HG02938 (cell line): ENCODE data around the gene CHST8.

Experiments
- ATAC-seq: cut with Tn5 transposase; IDR thresholded peaks from one replicate; pipeline ENCODE4 v1.9.1; 2021; ENCODE audit warnings: mild to moderate bottlenecking, moderate library complexity; ENCODE audit not compliant: unreplicated experiment

Gene CHST8

GRCh38 chr19:33780746-33781145 lies 159.0 kb downstream of the CHST8 start:
- ATAC-seq = no peak

DNA sequence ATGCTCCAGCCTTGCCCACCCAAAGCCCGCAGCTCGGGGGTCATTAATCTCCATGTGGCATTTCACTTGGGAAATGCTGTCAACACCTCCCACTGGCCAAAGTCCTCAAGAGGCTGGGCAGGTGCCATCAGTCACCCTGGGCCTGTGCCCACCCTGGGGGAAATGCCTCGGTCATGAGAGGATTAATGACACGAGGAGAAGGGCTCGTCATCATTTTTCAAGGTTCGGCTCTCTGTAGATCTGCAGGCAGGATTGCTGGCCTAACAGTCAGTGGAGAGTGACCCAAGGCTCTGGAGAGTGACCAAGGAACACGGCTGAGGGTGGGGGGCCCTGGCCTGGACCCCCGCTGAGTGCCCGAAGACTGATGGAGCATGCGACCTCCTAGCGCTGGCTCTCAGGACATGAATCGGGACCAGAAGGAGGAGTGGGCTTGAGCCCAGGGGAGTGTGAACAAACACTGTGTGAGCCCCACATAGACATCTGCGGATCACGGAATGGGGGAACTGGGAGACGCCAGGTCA lies 159.7 kb downstream of the CHST8 start:
- ATAC-seq = no peak

DNA sequence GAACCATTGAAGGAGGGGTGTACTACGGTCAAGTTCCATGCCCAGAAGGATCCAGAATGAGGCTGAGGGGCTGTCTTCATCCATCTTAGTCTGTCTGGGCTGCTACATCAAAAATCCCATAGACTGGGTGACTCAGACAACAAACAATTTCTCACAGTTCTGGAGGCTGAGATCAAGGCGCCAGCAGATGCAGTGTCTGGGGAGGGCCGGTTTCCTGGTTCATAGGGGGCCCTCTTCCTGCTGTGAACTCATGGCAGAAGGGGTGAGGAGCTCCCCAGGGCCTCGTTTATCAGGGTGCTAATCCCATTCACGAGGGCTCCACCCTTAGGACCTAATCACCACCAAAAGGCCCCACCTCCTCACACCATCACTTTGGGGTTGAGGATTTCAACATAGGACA lies 160.2 kb downstream of the CHST8 start:
- no peak for ATAC-seq

DNA sequence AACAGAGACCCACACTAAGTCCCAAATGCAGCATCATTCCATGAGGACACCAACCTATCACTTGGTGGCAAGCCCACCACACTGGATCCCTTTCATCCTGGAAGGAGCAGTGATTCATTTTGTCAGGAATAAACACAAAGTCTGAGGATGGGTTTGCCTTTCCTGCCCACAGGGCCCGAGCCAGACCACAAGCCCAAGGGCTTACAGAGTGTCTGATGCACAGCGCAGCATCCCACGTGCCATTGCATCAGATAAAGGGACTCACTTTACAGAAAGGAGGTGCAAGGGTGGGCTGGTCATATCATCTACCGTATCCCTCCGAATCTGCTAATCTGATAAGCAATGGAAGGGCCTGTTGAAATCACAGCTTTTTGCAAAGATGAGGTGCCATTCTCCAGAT lies 162.7 kb downstream of the CHST8 start:
- ATAC-seq = no peak

- no peak for ATAC-seq
Observed at GRCh38 chr19:33785795-33786194, 164.0 kb downstream of the CHST8 start.

DNA sequence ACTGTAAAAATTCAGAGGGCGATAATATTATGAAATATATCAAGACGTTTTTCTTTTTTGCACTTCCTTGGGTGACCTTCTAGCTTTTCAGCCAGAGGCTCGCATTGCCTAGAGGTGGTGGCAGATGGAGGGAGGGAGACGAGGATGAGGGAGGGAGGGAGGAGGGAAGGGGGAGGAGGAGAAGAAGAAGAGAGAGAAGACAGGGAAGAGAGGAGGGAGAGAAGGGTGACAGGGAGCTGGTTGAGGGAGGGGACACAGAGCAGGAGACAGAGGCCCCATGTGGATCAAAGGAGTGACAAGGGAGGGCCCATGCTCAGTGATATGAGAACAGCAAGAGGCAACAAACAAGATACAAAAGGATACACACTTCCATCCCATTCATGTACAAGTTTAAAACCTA lies 166.9 kb downstream of the CHST8 start:
- no peak for ATAC-seq

- ATAC-seq = no peak
Observed at GRCh38 chr19:33789344-33789743, 167.6 kb downstream of the CHST8 start.

DNA sequence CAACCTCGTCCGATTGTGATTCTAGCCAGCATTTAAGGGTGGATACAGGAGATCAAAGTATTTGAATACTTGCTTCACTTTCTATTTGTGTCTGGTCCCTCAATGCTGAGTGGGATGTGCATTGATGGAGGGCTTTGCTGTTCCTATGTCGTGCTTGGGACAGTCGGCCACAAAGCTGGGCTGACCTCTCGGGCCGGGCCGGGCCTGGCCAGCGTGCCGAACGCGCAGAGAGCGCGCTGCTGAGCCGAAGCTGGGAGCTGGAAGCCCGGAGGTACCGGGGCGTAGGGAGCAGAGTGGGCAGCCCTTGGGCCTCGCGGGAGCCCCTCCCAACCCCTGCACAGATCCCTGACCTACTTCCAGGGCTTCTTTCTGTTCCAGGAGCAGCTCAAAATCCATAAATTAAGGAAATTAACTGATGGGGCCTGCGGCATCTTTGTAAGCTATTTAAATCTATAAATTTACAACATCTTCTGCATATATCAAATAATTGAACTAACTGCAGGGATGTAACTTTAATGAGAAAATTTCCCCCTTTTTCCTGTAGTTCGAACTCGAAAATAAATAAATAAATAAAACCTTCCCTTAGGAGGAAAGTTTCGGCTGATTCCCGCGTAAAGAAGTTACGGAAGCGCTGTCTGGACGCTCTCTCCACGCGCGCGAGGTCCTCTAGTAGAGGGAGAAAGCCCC lies 173.1 kb downstream of the CHST8 start:
- no peak for ATAC-seq

DNA sequence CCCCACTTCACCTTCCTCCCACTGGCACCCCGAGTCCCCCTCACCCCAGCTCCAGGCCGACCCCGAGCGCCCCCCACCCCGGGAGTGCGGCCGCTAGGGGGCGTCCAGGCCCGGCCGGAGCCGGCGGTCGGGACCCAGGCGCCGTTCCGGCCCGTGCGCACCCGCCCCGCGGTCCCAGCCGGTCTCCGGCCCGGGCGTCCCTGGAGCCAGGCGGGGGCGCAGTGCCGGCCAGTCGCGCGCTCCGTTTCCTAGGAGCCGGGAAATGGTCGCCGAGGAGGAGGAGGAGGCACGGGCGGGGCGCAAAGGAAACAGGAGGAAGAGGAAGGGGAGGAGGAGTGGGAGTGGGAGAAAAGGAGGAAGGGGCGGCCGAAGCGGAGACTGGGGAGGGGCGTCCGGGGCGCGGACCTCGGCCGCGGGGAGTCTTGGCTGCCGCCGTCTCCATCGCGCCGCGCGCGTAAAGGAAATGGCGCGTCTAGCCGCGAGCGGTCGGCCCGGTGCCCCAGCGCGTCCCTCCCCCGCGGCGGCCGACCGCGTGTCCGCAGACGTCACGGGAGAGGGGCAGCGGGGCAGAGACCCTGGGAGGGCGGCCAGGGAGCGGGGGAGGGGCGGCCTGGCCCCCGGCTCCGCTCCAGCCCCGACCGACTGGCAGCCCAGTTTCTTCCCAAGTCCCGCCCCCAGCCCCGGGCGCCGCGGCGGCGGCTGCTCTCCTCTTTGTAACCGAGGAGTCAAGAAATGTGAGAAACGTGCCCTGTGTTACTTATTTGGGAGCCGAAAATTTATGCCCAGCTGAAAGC lies 173.8 kb downstream of the CHST8 start:
- ATAC-seq = no peak

DNA sequence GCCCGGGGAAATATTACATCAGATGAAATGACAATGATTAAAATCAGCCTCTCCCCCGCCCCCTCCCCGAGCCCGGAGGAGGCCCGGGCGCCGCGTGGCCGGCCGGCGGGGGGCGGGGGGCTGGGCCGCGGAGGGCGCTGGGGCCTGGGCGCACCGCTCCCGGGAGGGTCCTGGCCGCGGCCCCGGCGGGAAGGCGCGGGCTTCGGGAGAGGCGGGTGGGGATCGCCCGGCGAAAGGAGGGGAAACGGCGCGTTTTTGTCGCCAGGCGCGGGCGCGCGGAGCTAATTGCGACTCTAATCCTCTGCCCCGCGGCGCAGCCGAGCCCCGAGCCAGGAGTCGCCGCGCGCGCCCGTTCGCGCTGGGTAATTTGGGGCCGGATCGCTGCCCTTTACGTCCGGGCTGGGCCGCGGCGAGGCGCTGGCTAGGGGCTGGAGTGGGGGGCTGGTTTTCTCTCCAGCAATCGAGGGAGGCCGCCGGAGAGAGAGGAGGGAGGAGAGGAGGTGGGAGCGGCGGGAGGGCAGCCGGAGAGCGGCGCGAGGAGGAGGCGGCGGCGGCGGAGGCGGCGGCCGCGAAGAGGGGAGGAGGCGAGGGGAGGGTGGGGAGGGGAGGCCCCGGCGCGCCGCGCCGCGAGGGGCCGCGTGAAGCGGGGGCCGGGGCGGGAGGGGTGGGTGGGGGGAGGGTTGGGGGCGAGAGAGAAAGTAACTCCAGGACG lies 174.6 kb downstream of the CHST8 start, which contains the start of gene KCTD15:
TSS of gene KCTD15 (plus strand) at position 707 of the 712 bp plus-strand sequence. CDS start 3,585 bp downstream, outside the sequence.
- ATAC-seq = no peak

DNA sequence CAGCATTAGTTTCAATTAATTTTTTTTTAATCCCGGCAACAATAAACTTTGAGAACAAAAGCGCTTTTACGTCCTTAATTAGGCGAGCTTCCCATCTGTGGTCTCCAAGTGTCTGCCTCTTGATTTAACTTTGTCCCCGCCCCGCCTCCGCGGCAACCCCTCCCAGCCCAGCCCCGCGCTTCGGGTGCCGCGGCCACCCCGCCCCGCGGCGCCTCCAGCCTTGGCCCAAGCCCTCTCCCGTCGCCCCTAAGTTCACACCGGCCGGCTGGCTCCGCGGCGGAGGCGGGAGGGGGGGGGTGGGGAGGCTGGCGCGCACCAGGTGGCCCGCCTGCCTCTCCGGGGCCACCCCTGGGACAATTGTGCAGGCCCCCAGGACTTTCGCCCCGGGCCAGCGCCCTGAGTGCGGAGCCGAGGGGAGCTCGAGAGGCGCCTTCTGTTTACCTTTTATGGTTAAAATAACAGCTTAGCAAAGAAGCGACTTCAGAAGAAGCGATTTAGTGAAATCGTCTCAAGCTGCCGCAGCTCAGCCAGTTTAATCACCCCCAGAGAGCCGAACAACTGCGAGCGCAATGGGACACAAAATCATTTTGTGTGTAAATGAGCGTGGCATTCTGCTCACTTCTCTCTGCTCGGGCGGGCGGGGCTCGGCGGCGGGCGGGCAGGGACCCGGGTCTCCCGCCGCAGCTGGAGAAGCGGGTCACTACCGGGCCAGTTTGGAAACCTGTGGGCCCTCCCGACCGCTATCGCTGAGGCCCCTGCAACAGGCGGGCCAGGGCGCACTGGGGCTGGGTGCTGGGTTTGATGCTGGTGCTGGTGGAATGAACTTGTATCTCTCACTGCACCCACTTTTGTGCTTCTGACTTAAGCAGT lies 176.3 kb downstream of the CHST8 start:
- ATAC-seq = no peak

DNA sequence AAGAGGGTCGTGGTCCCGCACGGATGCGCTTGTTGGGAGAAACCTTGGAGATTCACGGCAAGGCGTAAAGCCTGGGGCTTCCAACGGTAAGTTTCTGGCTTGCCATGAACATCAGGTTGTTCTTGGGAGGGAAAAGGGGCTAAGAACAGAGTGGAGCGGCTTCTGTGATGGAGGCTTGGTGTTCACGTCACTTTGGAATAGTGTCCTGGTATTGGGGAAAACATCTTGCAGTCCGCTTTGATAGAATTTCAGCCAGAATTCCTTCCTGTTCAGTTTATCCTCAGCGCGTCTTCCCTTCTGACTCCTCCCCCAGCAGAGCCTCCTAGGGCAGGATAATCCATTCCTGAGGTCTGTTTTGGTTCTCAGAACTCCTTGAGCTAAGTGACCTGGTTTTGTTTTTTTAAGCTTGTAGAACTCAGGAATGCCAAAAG lies 176.9 kb downstream of the CHST8 start:
- no peak for ATAC-seq

DNA sequence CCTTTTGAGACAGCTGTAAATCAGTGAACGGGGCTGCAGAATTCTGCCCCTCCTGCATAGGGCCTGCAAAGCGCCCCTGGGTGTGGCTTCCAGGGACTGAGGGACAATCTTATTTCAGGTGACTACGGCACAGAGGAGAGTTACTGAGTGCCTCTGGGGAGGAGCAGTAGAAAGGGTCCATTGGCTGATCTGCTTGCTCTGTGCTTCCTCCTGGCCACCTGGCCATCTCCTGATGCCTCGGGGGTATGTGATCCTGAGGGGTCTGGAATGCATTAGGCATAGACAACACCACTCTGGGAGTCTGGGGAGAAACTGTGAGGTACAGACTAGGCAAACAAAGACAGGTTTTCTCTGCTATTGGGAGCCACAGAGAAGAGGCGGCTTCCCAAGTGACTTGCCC lies 177.7 kb downstream of the CHST8 start:
- no peak for ATAC-seq

- no peak for ATAC-seq
Observed at GRCh38 chr19:33800012-33800680, 178.4 kb downstream of the CHST8 start.

- no peak for ATAC-seq
Observed at GRCh38 chr19:33801411-33801810, 179.7 kb downstream of the CHST8 start.

GRCh38 chr19:33802001-33802400 lies 180.2 kb downstream of the CHST8 start:
- no peak for ATAC-seq

GRCh38 chr19:33802801-33803200 lies 181.0 kb downstream of the CHST8 start:
- no peak for ATAC-seq

DNA sequence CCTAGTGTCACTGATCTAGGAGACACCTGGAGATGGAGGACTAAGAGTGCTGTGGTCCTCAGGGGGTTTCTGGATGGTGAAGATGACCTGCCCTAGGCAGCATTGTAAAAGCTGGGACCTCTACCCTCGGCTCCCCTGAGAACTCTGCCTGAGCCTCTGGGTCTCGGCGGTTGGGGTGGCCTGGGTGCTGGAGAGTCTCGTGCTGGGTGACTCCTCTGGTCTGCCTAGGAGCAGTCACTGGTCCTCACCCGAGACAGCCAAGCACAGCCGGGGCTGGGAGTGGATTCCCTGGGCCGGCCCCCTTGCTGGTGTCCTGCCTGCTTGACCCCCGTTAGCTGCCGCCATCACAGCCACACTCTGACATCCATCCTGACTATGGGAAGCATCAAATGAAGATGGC lies 181.6 kb downstream of the CHST8 start:
- ATAC-seq = no peak

DNA sequence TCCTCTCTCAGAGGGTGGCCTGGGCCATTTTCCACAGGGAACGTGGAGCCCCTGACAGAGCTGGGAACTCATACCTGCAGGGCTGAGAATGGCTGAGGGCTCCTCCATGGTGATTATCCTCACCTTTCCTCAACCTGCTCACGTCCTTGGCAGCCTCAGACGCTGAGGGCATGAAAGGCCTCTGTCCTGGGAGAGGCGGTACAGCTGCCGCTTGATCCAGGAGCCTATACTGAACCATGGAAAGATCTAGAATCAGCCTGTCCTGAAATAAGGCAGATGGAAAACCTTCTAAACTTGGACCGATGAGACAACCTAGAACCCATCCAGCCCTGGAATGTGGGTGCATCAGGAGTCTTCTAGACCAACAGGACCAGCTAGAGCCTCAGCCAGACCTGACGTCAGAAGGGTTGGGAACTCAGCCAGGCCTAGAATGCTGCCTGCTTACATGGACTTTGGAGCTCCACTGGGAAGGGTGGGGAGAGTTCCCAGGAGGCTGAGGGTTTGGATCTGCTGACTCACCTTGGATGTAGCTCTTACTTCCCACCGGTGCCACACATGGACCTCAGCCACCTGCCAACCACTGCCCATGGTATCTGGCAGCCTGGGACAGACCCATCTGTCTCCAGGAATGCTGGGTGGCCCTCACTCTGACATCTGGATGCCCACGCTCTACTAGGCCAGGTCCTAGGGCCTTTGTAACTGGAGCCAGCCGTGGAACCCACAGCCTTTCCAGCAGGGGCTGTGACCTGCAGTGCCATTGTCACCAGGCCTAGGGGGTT lies 182.5 kb downstream of the CHST8 start:
- ATAC-seq = no peak
